Measurements from ENCODE around the gene ACSM6.

Gene ACSM6

DNA sequence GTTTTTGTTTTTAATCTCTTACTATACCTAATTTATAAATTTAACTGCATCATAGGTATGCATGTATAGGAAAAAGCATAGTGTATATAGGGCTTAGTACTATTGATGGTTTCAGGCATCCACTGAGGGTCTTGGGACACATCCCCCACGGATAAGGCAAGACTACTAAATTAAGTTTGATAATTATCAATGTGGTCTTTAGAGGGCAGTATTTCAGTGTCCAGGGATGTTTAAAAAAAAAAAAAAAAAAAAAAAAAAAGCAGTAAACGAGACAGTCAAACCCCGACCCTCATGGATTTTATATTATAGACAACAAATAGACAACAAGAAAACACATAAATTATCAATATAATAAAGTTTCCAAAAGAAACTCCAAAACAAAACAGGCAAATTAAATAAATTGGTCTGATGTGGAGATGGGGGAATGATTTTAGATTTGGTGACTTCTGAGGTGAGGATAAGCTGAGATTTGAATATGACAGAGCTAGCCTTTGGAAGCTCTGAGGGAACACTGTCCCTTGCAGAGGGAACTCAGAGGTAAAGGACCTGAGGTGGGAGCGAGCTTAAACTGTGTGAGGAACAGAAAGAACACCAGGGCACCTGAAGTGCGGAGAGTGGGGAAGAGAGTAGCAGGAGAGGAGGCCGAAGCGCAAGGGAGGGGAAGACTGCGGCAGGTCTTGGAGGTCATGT lies 14.8 kb downstream of the ACSM6 start:
- no peak for DNase-seq (ENCODE audit: low read depth in 1 of 2, low spot score in 1 of 2)

DNA sequence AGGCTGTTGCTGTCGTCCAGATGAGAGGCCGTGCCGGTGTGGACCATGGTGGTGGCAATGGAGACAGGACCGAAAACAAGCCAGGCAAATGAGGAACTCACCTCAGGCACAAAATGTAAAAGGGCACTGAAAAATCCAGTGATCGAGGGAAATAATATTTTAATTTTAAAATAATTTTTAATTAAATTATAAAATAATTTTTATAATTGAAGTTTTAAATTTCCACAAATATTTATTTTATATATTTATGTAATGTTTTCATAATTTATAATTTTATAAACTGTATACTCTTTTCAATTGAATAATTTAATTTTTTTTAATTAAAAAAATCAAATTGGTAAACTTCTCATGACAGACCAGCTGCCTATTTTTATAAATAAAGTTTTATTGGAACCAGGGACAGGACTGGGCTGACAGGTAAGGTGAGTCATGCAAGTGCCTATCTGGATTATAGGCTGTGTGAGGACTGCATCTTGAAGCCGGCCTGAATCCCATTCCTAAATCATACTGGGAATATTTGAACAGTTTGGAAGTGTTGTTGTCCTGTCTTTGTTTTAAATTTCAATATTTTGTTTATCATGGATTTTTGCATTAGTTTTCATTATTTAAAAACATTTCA lies 15.6 kb downstream of the ACSM6 start:
- peaks cover 2% of the 10 kb centered on the region for H3K27me3 ChIP-seq (ENCODE audit: insufficient read depth, poor library complexity, severe bottlenecking)
- H3K27ac ChIP-seq (replicated peaks) = no peak overlapping the region
- DNase-seq (ENCODE audit: low read depth in 1 of 2, low spot score in 1 of 2) = no peak
- H3K4me3 ChIP-seq (replicated peaks; ENCODE audit: insufficient read depth, low read length) = no peak overlapping the region
- TF ChIP-seq POLR2AphosphoS5 (IDR thresholded peaks at IDR 0.05; ENCODE audit: low read depth) = no peak
- TF ChIP-seq SPI1 (IDR thresholded peaks at IDR 0.05; ENCODE audit: borderline replicate concordance, low read depth) = no peak
- no peak for TF ChIP-seq GABPA (IDR thresholded peaks at IDR 0.05; ENCODE audit: low read depth)
- TF ChIP-seq, protein P1, sequence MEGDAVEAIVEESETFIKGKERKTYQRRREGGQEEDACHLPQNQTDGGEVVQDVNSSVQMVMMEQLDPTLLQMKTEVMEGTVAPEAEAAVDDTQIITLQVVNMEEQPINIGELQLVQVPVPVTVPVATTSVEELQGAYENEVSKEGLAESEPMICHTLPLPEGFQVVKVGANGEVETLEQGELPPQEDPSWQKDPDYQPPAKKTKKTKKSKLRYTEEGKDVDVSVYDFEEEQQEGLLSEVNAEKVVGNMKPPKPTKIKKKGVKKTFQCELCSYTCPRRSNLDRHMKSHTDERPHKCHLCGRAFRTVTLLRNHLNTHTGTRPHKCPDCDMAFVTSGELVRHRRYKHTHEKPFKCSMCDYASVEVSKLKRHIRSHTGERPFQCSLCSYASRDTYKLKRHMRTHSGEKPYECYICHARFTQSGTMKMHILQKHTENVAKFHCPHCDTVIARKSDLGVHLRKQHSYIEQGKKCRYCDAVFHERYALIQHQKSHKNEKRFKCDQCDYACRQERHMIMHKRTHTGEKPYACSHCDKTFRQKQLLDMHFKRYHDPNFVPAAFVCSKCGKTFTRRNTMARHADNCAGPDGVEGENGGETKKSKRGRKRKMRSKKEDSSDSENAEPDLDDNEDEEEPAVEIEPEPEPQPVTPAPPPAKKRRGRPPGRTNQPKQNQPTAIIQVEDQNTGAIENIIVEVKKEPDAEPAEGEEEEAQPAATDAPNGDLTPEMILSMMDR (IDR thresholded peaks at IDR 0.05; ENCODE audit: insufficient read depth, low read length) = no peak
- TF ChIP-seq, protein P2, sequence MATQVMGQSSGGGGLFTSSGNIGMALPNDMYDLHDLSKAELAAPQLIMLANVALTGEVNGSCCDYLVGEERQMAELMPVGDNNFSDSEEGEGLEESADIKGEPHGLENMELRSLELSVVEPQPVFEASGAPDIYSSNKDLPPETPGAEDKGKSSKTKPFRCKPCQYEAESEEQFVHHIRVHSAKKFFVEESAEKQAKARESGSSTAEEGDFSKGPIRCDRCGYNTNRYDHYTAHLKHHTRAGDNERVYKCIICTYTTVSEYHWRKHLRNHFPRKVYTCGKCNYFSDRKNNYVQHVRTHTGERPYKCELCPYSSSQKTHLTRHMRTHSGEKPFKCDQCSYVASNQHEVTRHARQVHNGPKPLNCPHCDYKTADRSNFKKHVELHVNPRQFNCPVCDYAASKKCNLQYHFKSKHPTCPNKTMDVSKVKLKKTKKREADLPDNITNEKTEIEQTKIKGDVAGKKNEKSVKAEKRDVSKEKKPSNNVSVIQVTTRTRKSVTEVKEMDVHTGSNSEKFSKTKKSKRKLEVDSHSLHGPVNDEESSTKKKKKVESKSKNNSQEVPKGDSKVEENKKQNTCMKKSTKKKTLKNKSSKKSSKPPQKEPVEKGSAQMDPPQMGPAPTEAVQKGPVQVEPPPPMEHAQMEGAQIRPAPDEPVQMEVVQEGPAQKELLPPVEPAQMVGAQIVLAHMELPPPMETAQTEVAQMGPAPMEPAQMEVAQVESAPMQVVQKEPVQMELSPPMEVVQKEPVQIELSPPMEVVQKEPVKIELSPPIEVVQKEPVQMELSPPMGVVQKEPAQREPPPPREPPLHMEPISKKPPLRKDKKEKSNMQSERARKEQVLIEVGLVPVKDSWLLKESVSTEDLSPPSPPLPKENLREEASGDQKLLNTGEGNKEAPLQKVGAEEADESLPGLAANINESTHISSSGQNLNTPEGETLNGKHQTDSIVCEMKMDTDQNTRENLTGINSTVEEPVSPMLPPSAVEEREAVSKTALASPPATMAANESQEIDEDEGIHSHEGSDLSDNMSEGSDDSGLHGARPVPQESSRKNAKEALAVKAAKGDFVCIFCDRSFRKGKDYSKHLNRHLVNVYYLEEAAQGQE (IDR thresholded peaks at IDR 0.05; ENCODE audit: insufficient replicate concordance, low read depth) = no peak

More for the DNA sequence above, 14.8 kb downstream of the ACSM6 start:
- no peak for TF ChIP-seq GABPA (IDR thresholded peaks at IDR 0.05; ENCODE audit: low read depth)
- no peak for TF ChIP-seq POLR2AphosphoS5 (IDR thresholded peaks at IDR 0.05; ENCODE audit: low read depth)
- TF ChIP-seq SPI1 (IDR thresholded peaks at IDR 0.05; ENCODE audit: borderline replicate concordance, low read depth) = no peak
- TF ChIP-seq, protein P1 (IDR thresholded peaks at IDR 0.05; ENCODE audit: insufficient read depth, low read length) = no peak
- Histone ChIP-seq H3K4me3 (replicated peaks; ENCODE audit: insufficient read depth, low read length) (no peak overlapping the region), H3K27ac (replicated peaks) (no peak overlapping the region), H3K27me3 (ENCODE audit: insufficient read depth, poor library complexity, severe bottlenecking) (peaks cover 2% of the 10 kb centered on the region)

DNA sequence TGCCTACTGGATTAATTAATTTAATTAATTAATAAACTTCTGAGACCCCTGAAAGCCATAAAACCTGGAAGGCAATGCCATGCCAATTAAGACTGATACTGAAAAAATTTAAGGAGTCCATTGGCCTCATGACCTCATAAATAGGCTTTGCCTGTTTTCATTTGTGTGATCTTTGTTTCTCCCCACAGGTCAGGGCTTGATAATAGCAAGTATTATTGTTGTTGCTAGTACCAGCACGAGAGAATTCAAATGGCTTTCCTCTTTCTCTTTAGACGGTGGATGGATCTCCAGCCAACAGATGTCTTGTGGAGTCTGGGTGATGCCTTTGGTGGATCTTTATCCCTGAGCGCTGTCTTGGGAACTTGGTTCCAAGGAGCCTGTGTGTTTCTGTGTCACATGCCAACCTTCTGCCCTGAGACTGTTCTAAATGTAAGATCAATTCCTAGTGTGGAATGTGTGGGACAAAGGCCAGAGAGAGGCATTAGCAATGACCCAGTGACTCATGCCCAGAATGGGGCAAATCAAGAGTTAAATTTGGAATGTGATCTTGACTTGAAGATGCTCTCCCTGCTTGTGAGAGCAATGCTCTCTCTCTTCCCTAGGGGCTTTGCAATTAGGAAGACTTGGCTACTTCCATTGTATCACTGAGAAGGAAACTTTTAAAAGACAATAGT lies 17.7 kb downstream of the ACSM6 start:
- DNase-seq (ENCODE audit: low read depth in 1 of 2, low spot score in 1 of 2) = no peak
- TF ChIP-seq GABPA (IDR thresholded peaks at IDR 0.05; ENCODE audit: low read depth) (no peak), SPI1 (IDR thresholded peaks at IDR 0.05; ENCODE audit: borderline replicate concordance, low read depth) (no peak), POLR2AphosphoS5 (IDR thresholded peaks at IDR 0.05; ENCODE audit: low read depth) (no peak)
- TF ChIP-seq, protein P1 (IDR thresholded peaks at IDR 0.05; ENCODE audit: insufficient read depth, low read length) = no peak
- TF ChIP-seq, protein P2 (IDR thresholded peaks at IDR 0.05; ENCODE audit: insufficient replicate concordance, low read depth) = no peak
- Histone ChIP-seq H3K27me3 (ENCODE audit: insufficient read depth, poor library complexity, severe bottlenecking) (peaks cover 2% of the 10 kb centered on the region), H3K4me3 (replicated peaks; ENCODE audit: insufficient read depth, low read length) (no peak overlapping the region), H3K27ac (replicated peaks) (no peak overlapping the region)

Measured in HL-60 (cell line).